Thyroid gland (tissue), 4 donors: ENCODE measurements around the gene ST6GAL2.

Experiments
- POLR2A ChIP-seq, 2 donors: fragments of 450-650 bp; IDR thresholded peaks; one replicate each; pipeline ENCODE4 v1.6.1; 2017; ENCODE audit warnings: antibody characterized with exemption in 2 of 2, mild to moderate bottlenecking in 2 of 2, moderate library complexity in 1 of 2
- TF ChIP-seq, protein P1 (sequence below), 6 experiments: fragments of 200-600 bp in 3 of 6; fragments of 450-650 bp in 3 of 6; sonication (generic) in 3 of 6; IDR thresholded peaks; one replicate each; pipeline ENCODE4 v1.5.1; 2016 to 2019; ENCODE audit warnings: antibody characterized with exemption in 6 of 6, mild to moderate bottlenecking in 2 of 6, inconsistent platforms in 1 of 6, moderate library complexity in 1 of 6

GRCh38 chr2:106759966-106760365 lies 126.0 kb downstream of the ST6GAL2 start:
- TF ChIP-seq, protein P1, sequence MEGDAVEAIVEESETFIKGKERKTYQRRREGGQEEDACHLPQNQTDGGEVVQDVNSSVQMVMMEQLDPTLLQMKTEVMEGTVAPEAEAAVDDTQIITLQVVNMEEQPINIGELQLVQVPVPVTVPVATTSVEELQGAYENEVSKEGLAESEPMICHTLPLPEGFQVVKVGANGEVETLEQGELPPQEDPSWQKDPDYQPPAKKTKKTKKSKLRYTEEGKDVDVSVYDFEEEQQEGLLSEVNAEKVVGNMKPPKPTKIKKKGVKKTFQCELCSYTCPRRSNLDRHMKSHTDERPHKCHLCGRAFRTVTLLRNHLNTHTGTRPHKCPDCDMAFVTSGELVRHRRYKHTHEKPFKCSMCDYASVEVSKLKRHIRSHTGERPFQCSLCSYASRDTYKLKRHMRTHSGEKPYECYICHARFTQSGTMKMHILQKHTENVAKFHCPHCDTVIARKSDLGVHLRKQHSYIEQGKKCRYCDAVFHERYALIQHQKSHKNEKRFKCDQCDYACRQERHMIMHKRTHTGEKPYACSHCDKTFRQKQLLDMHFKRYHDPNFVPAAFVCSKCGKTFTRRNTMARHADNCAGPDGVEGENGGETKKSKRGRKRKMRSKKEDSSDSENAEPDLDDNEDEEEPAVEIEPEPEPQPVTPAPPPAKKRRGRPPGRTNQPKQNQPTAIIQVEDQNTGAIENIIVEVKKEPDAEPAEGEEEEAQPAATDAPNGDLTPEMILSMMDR (IDR thresholded peaks at IDR 0.05) = no peak
- TF ChIP-seq POLR2A (IDR thresholded peaks at IDR 0.05) = no peak
